Measurements from ENCODE around the gene SELENOV.

SELENOV gene

GRCh38 chr19:39516270-39516669 is 1.3 kb downstream of the SELENOV start:
- TF ChIP-seq, protein P1, sequence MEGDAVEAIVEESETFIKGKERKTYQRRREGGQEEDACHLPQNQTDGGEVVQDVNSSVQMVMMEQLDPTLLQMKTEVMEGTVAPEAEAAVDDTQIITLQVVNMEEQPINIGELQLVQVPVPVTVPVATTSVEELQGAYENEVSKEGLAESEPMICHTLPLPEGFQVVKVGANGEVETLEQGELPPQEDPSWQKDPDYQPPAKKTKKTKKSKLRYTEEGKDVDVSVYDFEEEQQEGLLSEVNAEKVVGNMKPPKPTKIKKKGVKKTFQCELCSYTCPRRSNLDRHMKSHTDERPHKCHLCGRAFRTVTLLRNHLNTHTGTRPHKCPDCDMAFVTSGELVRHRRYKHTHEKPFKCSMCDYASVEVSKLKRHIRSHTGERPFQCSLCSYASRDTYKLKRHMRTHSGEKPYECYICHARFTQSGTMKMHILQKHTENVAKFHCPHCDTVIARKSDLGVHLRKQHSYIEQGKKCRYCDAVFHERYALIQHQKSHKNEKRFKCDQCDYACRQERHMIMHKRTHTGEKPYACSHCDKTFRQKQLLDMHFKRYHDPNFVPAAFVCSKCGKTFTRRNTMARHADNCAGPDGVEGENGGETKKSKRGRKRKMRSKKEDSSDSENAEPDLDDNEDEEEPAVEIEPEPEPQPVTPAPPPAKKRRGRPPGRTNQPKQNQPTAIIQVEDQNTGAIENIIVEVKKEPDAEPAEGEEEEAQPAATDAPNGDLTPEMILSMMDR (IDR thresholded peaks at IDR 0.05; ENCODE audit: low read depth, low read length, missing control alignments) = no peak
- in situ Hi-C loops (cut with HindIII; ENCODE audit: low sequenced_read_pairs) = no loop called here
- no peak for DNase-seq (ENCODE audit: low read depth)
- H3K4me3 ChIP-seq (ENCODE audit: low read depth, low read length) = no peak overlapping the region

- in situ Hi-C loops (cut with HindIII; ENCODE audit: low sequenced_read_pairs) = no loop called here
- H3K4me3 ChIP-seq (ENCODE audit: low read depth, low read length) = no peak overlapping the region
- DNase-seq (ENCODE audit: low read depth) = no peak
- TF ChIP-seq, protein P1 (IDR thresholded peaks at IDR 0.05; ENCODE audit: low read depth, low read length, missing control alignments) = no peak
Observed at GRCh38 chr19:39517432-39517831, 2.5 kb downstream of the SELENOV start.

- no peak overlapping the region for H3K4me3 ChIP-seq (ENCODE audit: low read depth, low read length)
- in situ Hi-C loops (cut with HindIII; ENCODE audit: low sequenced_read_pairs) = no loop called here
- TF ChIP-seq, protein P1 (IDR thresholded peaks at IDR 0.05; ENCODE audit: low read depth, low read length, missing control alignments) = no peak
Observed at GRCh38 chr19:39518458-39518857, 3.5 kb downstream of the SELENOV start.

DNA sequence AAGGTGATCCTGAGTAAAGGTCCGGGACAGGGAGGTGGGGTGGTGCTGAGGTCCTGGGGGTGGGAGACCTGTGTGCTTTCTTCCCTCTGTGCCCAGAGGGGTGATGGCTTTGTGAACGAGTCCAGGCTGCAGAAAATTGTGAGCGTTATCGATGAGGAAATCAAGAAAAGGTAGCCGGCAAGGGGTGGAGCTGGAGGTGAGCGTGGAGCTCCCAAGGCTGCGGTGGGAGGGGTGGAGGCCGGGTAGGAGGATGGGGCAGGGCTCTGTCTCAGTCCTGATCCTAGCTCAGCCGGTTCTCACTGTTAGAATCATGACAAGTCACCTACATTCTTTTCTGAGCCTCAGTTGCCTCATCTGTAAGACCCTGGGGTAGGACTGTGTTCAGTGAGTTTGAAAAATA is 4.0 kb downstream of the SELENOV start:
- no peak overlapping the region for H3K4me3 ChIP-seq (ENCODE audit: low read depth, low read length)
- no peak for DNase-seq (ENCODE audit: low read depth)
- in situ Hi-C loops (cut with HindIII; ENCODE audit: low sequenced_read_pairs) = no loop called here
- TF ChIP-seq, protein P1 (IDR thresholded peaks at IDR 0.05; ENCODE audit: low read depth, low read length, missing control alignments) = no peak

More at GRCh38 chr19:39518458-39518857, 3.5 kb downstream of the SELENOV start:
- no peak for DNase-seq (ENCODE audit: low read depth)

DNA sequence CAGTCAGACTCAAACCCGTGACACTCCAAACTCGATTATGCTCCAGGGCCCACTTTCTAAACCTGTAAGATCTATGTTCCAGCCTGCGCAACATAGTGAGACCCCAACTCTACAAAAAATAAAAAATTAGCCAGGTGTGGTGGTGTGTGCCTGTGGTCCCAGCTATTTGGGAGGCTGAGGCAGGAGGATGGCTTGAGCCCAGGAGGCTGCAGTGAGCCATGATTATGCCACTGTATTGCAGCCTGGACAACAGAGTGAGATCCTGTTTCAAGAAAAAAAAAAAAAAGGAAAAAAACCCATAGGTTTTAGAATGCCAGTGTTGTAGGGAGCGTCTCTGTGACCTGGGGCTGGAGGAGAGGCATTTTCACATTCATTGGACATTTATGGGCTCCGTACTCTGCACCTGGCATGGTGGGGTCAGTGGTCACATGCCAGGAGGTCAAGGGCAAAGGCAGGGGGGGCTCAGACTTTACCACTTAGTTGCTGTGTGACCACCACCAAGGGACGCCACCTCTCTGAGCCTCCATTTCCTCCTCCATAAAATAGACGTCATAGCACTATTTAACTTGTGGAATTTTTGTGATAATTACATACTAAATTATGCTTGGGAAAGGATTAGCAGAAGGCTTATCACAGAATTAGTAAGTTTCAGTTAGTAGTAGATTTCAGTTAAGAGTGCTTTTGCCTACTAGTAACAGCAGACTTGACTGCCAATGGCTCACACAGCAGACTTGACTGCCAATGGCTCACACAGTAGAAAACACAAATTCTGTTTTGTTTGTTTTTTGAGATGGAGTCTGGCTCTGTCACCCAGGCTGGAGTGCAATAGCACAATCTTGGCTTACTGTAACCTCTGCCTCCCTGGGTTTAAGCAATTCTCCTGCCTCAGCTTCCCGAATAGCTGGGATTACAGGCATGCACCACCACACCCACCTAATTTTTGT is 5.9 kb downstream of the SELENOV start:
- DNase-seq (ENCODE audit: low read depth) = no peak
- TF ChIP-seq, protein P1 (IDR thresholded peaks at IDR 0.05; ENCODE audit: low read depth, low read length, missing control alignments) = no peak
- no peak overlapping the region for H3K4me3 ChIP-seq (ENCODE audit: low read depth, low read length)
- in situ Hi-C loops (cut with HindIII; ENCODE audit: low sequenced_read_pairs) = no loop called here

GRCh38 chr19:39524495-39524894 is 9.6 kb downstream of the SELENOV start:
- DNase-seq (ENCODE audit: low read depth) = no peak
- TF ChIP-seq, protein P1 (IDR thresholded peaks at IDR 0.05; ENCODE audit: low read depth, low read length, missing control alignments) = no peak
- no peak overlapping the region for H3K4me3 ChIP-seq (ENCODE audit: low read depth, low read length)
- in situ Hi-C loops (cut with HindIII; ENCODE audit: low sequenced_read_pairs) = no loop called here
